ENCODE measurements around the gene CX3CR1.

CX3CR1 gene

DNA sequence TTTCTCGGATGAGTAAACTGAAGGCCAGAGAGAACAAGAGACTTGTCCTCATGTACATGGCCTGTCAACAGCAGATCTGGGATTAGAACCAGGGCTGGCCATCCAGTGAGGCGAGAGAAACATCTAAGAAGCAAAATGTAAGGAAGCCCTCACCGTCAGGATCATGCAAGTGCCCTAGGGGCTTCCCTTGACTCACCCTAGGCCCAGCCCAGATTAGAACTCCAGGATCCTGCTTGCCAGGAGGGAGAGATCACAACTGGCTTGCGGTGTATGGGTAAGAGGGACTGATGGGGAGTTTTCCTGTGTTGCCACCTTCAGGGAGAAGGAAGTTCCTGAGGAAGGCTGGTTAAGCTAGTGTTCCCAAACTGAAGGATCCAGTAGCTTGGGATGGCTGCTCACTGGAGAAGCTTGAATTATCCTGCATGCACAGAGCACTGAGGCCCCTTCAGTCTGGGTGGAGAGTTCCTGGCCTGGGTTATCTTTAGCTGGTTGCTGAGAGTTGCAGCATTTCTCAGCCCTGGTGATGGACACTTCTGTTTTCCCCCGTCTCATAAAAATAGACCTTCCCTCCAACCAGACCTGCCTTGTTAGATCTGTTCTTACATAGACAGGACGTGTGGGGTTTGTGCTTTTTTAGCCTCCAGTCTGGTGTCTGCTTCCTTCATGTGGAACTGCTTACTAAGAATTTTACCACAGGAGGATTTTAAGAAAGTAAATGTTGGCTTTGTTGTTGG lies 59.3 kb downstream of the CX3CR1 start:
- CTCF ChIA-PET = interaction anchor here (0.6 kb wide), 1 partner anchor 370 kb away, joined by 4 read pairs; no protein-coding TSS in a partner anchor
- H3K4me3 ChIP-seq (ENCODE audit: low read depth, low read length) = no peak overlapping the region
- no peak overlapping the region for H3K27ac ChIP-seq (ENCODE audit: extremely low read depth, low read depth, low read length)
- no peaks in the 10 kb centered on the region for H3K36me3 ChIP-seq (ENCODE audit: control insufficient read depth in 2 of 2, insufficient read depth in 1 of 2, low read length in 2 of 2)
- no peak for TF ChIP-seq ZNF670 (tag by site-specific recombination; IDR thresholded peaks at IDR 0.05; ENCODE audit: low read depth)
- TF ChIP-seq ZNF311 (tag by site-specific recombination; IDR thresholded peaks at IDR 0.05; ENCODE audit: borderline replicate concordance) = no peak
- no peak for TF ChIP-seq KLF9 (tag by site-specific recombination; IDR thresholded peaks at IDR 0.05; ENCODE audit: low read depth)
- TF ChIP-seq ZNF561 (tag by site-specific recombination; IDR thresholded peaks at IDR 0.05; ENCODE audit: borderline replicate concordance) = no peak
- TF ChIP-seq, protein P1, sequence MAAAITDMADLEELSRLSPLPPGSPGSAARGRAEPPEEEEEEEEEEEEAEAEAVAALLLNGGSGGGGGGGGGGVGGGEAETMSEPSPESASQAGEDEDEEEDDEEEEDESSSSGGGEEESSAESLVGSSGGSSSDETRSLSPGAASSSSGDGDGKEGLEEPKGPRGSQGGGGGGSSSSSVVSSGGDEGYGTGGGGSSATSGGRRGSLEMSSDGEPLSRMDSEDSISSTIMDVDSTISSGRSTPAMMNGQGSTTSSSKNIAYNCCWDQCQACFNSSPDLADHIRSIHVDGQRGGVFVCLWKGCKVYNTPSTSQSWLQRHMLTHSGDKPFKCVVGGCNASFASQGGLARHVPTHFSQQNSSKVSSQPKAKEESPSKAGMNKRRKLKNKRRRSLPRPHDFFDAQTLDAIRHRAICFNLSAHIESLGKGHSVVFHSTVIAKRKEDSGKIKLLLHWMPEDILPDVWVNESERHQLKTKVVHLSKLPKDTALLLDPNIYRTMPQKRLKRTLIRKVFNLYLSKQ (tag by site-specific recombination; IDR thresholded peaks at IDR 0.05; ENCODE audit: borderline replicate concordance) = no peak
- H3K9me3 ChIP-seq (ENCODE audit: control insufficient read depth, insufficient read depth, low read depth, low read length) = no peaks in the 10 kb centered on the region
- POLR2A ChIA-PET = no interaction called here
- no peaks in the 10 kb centered on the region for H3K4me1 ChIP-seq (ENCODE audit: control insufficient read depth, insufficient read depth, low read length)

GRCh38 chr3:39219702-39220101 lies 60.1 kb downstream of the CX3CR1 start:
- TF ChIP-seq WT1 (tag by site-specific recombination; IDR thresholded peaks at IDR 0.05) (no peak), ZNF274 (IDR thresholded peaks at IDR 0.05; ENCODE audit: low read length) (no peak), ZNF274 (tag by site-specific recombination; IDR thresholded peaks at IDR 0.05; ENCODE audit: borderline replicate concordance) (no peak)
- TF ChIP-seq, protein P1 (tag by site-specific recombination; IDR thresholded peaks at IDR 0.05; ENCODE audit: borderline replicate concordance) = no peak
- H3K27ac ChIP-seq (ENCODE audit: extremely low read depth, low read depth, low read length) = no peak overlapping the region
- H3K36me3 ChIP-seq (ENCODE audit: control insufficient read depth in 2 of 2, insufficient read depth in 1 of 2, low read length in 2 of 2) = no peaks in the 10 kb centered on the region
- no peaks in the 10 kb centered on the region for H3K4me1 ChIP-seq (ENCODE audit: control insufficient read depth, insufficient read depth, low read length)
- no peak overlapping the region for H3K4me3 ChIP-seq (ENCODE audit: low read depth, low read length)
- no peaks in the 10 kb centered on the region for H3K9me3 ChIP-seq (ENCODE audit: control insufficient read depth, insufficient read depth, low read depth, low read length)
- ChIA-PET CTCF (no interaction called here), POLR2A (no interaction called here)

DNA sequence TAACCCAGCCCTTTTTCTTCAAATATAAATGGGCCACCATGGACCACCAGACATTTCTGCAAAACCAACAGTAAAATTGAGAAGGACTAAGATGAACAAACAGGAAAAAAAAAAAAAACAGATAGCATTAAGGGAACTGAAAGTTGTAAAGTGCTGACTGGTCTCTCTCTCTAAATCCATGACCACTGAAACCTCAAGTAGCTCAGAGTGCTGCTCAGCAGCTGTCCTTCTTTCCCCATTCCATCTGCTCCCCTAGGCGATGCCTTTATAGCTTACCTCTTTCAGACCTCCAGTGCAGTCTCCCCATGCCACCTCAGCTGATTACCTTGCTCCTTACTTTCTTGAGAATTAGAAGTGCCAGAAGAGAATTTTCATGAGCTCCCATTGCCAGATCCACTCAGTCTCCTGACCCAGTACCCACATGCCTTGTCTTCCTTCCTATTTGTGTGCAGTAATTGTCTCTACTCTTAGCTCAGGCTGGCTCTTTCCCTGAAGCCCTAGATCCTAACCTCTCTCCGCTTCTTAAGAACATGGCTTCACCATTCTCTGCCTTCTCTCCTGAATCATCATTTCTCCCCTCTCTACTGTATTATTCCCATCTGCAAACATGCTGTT lies 63.6 kb downstream of the CX3CR1 start:
- Histone ChIP-seq H3K4me1 (ENCODE audit: control insufficient read depth, insufficient read depth, low read length) (no peaks in the 10 kb centered on the region), H3K36me3 (ENCODE audit: control insufficient read depth in 2 of 2, insufficient read depth in 1 of 2, low read length in 2 of 2) (no peaks in the 10 kb centered on the region), H3K9me3 (ENCODE audit: control insufficient read depth, insufficient read depth, low read depth, low read length) (no peaks in the 10 kb centered on the region), H3K4me3 (ENCODE audit: low read depth, low read length) (no peak overlapping the region), H3K27ac (ENCODE audit: extremely low read depth, low read depth, low read length) (no peak overlapping the region)
- TF ChIP-seq ZSCAN16 (tag by site-specific recombination; IDR thresholded peaks at IDR 0.05) (no peak), GLIS1 (tag by site-specific recombination; IDR thresholded peaks at IDR 0.05) (no peak), ZNF501 (tag by site-specific recombination; IDR thresholded peaks at IDR 0.05) (no peak), KLF16 (tag by site-specific recombination; IDR thresholded peaks at IDR 0.05) (no peak), ZNF10 (tag by site-specific recombination; IDR thresholded peaks at IDR 0.05) (no peak), ZNF146 (tag by site-specific recombination; IDR thresholded peaks at IDR 0.05) (no peak), GLI4 (tag by site-specific recombination; IDR thresholded peaks at IDR 0.05) (no peak), ZNF404 (tag by site-specific recombination; IDR thresholded peaks at IDR 0.05) (no peak), ZNF677 (tag by site-specific recombination; IDR thresholded peaks at IDR 0.05) (no peak), ZNF658 (tag by site-specific recombination; IDR thresholded peaks at IDR 0.05) (no peak), ZNF600 (tag by site-specific recombination; IDR thresholded peaks at IDR 0.05) (no peak), HOXA7 (CRISPR knock-in tag; IDR thresholded peaks at IDR 0.05; ENCODE audit: borderline replicate concordance) (no peak)
- TF ChIP-seq, protein P2, sequence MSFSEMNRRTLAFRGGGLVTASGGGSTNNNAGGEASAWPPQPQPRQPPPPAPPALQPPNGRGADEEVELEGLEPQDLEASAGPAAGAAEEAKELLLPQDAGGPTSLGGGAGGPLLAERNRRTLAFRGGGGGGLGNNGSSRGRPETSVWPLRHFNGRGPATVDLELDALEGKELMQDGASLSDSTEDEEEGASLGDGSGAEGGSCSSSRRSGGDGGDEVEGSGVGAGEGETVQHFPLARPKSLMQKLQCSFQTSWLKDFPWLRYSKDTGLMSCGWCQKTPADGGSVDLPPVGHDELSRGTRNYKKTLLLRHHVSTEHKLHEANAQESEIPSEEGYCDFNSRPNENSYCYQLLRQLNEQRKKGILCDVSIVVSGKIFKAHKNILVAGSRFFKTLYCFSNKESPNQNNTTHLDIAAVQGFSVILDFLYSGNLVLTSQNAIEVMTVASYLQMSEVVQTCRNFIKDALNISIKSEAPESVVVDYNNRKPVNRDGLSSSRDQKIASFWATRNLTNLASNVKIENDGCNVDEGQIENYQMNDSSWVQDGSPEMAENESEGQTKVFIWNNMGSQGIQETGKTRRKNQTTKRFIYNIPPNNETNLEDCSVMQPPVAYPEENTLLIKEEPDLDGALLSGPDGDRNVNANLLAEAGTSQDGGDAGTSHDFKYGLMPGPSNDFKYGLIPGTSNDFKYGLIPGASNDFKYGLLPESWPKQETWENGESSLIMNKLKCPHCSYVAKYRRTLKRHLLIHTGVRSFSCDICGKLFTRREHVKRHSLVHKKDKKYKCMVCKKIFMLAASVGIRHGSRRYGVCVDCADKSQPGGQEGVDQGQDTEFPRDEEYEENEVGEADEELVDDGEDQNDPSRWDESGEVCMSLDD (tag by site-specific recombination; IDR thresholded peaks at IDR 0.05) = no peak
- ChIA-PET CTCF (interaction anchor here (0.6 to 3.1 kb wide), 4 partner anchors 26 to 72 kb away, joined by 3 to 12 read pairs (median 4); no protein-coding TSS in a partner anchor), POLR2A (interaction anchor here (0.6 to 0.9 kb wide), 2 partner anchors 168 to 262 kb away, joined by 3 read pairs; no protein-coding TSS in a partner anchor)
